ENCODE data around the gene RGR. TPM values are rescaled to one million over a fixed set of nuclear protein-coding genes. Genes with fewer than 3 reads are reported as not detected.

Gene RGR
- total RNA-seq, 6 experiments from 2014 or later, result not detected

GRCh38 chr10:84238909-84239308 is 5.9 kb upstream of the RGR start:
- DNase-seq, result no peak
- no peak overlapping the region for H3K4me3 ChIP-seq
- TF ChIP-seq POLR2A (IDR thresholded peaks at IDR 0.05), result no peak
- no peak for TF ChIP-seq CTCF (IDR thresholded peaks at IDR 0.05)
- H3K9me3 ChIP-seq, result no peaks in the 10 kb centered on the region
- no peaks in the 10 kb centered on the region for H3K36me3 ChIP-seq
- no peaks in the 10 kb centered on the region for H3K27me3 ChIP-seq
- WGBS (ENCODE audit: insufficient coverage, low coverage, low lambda C conversion rate, missing lambda C conversion rate), result 56% methylated on average over 3 of the region's 3 CpGs
- H3K4me1 ChIP-seq, result no peaks in the 10 kb centered on the region
- ATAC-seq, result no peak
- H3K27ac ChIP-seq, result no peak overlapping the region
- intact Hi-C loops (cut with DNase I), result no loop called here

DNA sequence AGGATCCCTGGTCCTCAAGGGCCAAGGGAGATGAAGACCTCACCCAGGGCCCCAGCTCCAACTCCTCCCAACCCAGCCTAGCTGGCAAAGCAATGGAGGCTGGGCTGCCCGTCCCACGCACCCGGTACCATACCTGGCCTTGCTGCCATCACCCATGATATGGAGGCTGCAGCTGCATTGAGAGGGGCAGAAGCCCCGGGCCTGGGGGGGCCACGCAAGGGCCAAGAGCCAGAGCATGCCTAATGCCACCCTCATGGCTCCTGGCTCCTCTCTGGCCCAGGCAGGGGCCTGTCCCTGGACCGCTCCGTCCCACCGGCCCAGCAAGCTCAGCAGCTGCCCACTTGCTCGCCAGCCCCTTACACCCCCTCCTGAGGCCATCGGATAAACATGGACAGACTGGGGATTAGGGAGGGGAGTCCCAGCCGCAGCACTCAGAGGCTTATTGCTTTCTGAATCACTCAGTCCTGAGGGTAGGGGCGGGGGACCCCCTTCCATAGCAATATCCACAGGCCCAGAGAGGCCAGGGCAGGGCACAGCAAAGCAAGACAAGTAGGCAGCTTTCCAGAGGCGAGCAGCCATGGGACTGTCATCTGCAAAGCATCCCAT is 3.6 kb upstream of the RGR start, which contains the start of gene LRIT1:
Gene LRIT1, minus strand, starts transcription at position 362 of the 606 bp plus-strand sequence. Its CDS starts 107 bp downstream, at position 255.
- TF ChIP-seq CTCF (IDR thresholded peaks at IDR 0.05) (no peak), POLR2A (IDR thresholded peaks at IDR 0.05) (no peak)
- no peak for ATAC-seq
- WGBS (ENCODE audit: insufficient coverage, low coverage, low lambda C conversion rate, missing lambda C conversion rate), result 72% methylated on average over 10 of the region's 13 CpGs
- Histone ChIP-seq H3K27ac (no peak within 1 kb of the TSS), H3K36me3 (no peaks in the 10 kb centered on the region), H3K27me3 (no peaks in the 10 kb centered on the region), H3K4me1 (no peaks in the 10 kb centered on the region), H3K9me3 (no peaks in the 10 kb centered on the region), H3K4me3 (no peak within 1 kb of the TSS)
- DNase-seq, result no peak
- intact Hi-C loops (cut with DNase I), result no loop called here

DNA sequence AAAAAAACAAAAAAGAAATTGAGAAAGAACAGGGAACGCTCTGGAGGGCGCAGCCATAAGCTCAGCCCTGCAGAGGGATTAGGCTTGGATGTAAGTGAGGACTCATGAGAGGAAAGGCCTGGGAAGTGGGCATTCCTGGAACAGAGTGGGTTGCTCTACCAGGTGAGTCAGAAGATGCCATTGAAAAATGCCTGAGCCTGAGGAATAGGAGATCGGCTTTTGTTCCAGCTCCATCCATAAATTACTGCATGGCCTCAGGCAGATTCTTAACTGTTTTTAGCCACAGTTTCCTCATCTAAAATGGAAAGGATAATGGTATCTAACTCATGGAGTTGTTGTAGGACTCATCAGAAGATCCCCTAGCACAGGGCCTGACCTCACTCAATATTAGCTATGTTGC is 1.1 kb upstream of the RGR start:
- DNase-seq (no peak), ATAC-seq (no peak)
- 95% methylated on average over 3 of the region's 3 CpGs for WGBS (ENCODE audit: insufficient coverage, low coverage, low lambda C conversion rate, missing lambda C conversion rate)
- TF ChIP-seq CTCF (IDR thresholded peaks at IDR 0.05) (no peak), POLR2A (IDR thresholded peaks at IDR 0.05) (no peak)
- intact Hi-C loops (cut with DNase I), result no loop called here
- no peaks in the 10 kb centered on the region for H3K4me1 ChIP-seq
- no peaks in the 10 kb centered on the region for H3K27me3 ChIP-seq
- H3K9me3 ChIP-seq, result no peaks in the 10 kb centered on the region
- H3K36me3 ChIP-seq, result no peaks in the 10 kb centered on the region
- H3K4me3 ChIP-seq, result no peak overlapping the region
- no peak overlapping the region for H3K27ac ChIP-seq

DNA sequence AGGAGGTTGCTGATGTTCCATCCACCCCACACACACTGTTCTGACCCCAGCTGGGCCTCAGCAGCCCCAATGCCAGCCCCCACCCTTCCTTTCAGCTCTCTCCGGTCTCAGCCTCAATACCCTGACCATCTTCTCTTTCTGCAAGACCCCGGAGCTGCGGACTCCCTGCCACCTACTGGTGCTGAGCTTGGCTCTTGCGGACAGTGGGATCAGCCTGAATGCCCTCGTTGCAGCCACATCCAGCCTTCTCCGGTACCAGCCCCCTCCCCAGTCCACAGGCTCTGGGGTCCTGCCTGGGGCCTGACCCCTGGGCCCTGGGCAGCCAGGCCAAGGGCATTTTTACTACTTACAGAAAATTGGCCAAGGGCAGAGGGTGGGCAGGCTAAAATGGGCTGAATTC is 2.6 kb downstream of the RGR start:
- DNase-seq, result no peak
- no peak for TF ChIP-seq POLR2A (IDR thresholded peaks at IDR 0.05)
- no peak for TF ChIP-seq CTCF (IDR thresholded peaks at IDR 0.05)
- H3K4me3 ChIP-seq, result no peak overlapping the region
- H3K9me3 ChIP-seq, result no peaks in the 10 kb centered on the region
- no peaks in the 10 kb centered on the region for H3K4me1 ChIP-seq
- no peaks in the 10 kb centered on the region for H3K27me3 ChIP-seq
- 81% methylated on average over 4 of the region's 6 CpGs for WGBS (ENCODE audit: insufficient coverage, low coverage, low lambda C conversion rate, missing lambda C conversion rate)
- no peak overlapping the region for H3K27ac ChIP-seq
- intact Hi-C loops (cut with DNase I), result no loop called here
- no peaks in the 10 kb centered on the region for H3K36me3 ChIP-seq
- ATAC-seq, result no peak

DNA sequence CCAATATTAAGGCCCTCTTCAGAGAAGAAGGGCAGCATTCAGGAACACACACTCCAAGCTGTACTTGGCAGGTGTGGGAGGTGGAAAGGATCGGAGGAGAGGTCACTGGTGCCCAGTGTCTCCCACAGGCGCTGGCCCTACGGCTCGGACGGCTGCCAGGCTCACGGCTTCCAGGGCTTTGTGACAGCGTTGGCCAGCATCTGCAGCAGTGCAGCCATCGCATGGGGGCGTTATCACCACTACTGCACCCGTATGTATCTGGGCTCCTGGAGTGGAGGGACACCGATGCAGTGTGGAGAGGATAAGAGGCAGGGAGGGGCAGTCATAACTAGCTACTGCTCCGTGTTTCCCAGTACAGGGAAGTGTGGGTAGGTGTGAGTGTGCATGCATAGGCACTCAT is 3.9 kb downstream of the RGR start:
- Histone ChIP-seq H3K4me1 (no peaks in the 10 kb centered on the region), H3K4me3 (no peak overlapping the region), H3K9me3 (no peaks in the 10 kb centered on the region), H3K27me3 (no peaks in the 10 kb centered on the region), H3K36me3 (no peaks in the 10 kb centered on the region), H3K27ac (no peak overlapping the region)
- no peak for TF ChIP-seq CTCF (IDR thresholded peaks at IDR 0.05)
- intact Hi-C loops (cut with DNase I), result no loop called here
- DNase-seq (no peak), ATAC-seq (no peak)
- WGBS (ENCODE audit: insufficient coverage, low coverage, low lambda C conversion rate, missing lambda C conversion rate), result 25% methylated on average over 1 of the region's 12 CpGs
